GM18505 (cell line): Measurements from ENCODE around the gene ZNF554.
"Not testable (repeated sequence)": the region's sequence is repeated elsewhere in the genome, so short reads cannot be mapped to it uniquely, and the experiment has no call there.

Experiments
- ATAC-seq: cut with Tn5 transposase; IDR thresholded peaks from one replicate; pipeline ENCODE4 v1.9.1; 2021; ENCODE audit not compliant: unreplicated experiment
- POLR2A ChIP-seq: IDR thresholded peaks from 4 replicates; pipeline ENCODE4 v1.6.1; 2011; ENCODE audit warnings: borderline replicate concordance; ENCODE audit not compliant: insufficient read depth, insufficient read length; ENCODE audit errors: extremely low read depth

Gene ZNF554

DNA sequence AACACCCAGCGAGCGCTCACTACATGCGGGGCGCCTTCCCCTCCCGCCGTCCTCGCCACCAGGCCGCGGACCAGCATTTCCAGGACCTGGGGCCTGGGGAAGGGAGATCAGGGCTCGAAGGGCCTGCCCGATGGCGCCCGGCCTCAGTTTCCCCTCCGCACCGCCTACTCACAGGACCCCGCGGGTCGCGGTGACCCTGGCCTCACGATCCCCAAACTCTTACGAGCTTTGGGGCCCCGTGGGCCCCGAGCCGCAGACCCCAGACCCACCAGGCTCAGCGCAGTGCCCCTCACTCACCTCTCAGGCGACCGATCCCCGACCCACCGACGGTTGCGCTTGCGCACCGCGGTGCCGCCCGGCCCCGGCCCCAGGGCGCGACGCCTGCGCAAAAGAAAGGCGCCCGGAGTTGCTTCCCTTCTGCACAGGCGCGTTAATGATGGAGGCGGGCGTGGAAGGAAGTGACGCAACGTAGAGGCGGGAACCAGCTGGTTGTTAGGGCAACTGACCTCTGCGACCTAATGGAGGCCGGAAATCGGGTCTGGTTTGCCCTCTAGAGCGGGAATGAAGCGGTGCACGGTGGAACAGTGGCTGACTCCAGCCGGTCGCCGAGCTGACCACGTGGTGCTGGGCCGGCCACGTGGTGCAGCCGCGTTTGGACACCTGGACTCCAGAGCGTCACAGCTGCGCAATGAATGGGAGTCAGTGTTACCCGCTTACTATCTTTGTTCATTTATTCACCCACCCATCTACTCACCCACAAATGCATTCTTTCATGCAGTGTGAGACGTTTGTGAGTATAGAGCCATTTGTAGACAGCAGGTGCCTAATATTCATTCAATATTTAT, 36.5 kb upstream of the ZNF554 start, which contains the start of gene SGTA:
SGTA (minus strand) TSS at position 338 of the 845 bp plus-strand sequence. CDS start 14,205 bp downstream, outside the sequence.
- TF ChIP-seq POLR2A = peak; percentile 79
- ATAC-seq = peak; percentile 70

DNA sequence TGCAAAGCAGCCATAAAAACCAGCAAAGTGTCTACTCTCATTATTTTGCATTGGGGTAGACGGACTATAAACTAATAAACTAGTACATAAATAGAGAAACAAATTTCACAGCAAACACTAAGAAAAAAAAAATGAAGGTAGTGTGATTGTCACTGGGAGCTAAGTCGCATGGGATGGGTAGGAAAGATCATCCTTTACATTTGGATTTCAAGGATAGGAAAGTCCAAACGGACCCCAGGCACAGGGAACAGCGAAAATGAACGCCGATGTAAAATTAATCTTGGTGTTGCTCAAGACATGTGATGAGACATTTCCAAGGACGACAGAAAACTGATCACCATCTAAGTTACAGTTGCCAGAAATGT, 35.9 kb upstream of the ZNF554 start:
- TF ChIP-seq POLR2A = no peak
- ATAC-seq = no peak

GRCh38 chr19:2785244-2785997, 34.2 kb upstream of the ZNF554 start, which contains the start of gene THOP1:
Gene THOP1 (plus strand): TSS chr19:2785503. CDS start chr19:2785663, 160 bp downstream.
- TF ChIP-seq POLR2A = peak; percentile 91
- peak; percentile 49 for ATAC-seq

DNA sequence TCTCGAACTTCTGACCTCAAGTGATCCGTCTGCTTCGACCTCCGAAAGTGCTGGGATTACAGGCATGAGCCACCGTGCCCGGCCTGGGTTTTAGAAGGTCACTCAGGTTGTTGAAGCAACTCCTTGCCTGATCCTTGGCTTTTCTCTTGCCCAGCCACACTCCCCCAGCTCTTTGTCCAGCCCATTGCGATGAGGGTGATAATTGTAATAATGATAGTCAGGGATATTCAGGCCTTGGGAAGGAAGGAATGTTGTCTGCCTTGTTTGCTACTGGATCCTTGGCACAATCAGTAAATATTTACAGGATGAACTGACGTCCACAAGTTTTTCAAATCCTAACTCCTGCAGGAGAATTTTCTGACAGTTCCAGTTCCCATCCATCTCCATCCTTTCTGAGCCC, 32.6 kb upstream of the ZNF554 start:
- no peak for TF ChIP-seq POLR2A
- no peak for ATAC-seq

DNA sequence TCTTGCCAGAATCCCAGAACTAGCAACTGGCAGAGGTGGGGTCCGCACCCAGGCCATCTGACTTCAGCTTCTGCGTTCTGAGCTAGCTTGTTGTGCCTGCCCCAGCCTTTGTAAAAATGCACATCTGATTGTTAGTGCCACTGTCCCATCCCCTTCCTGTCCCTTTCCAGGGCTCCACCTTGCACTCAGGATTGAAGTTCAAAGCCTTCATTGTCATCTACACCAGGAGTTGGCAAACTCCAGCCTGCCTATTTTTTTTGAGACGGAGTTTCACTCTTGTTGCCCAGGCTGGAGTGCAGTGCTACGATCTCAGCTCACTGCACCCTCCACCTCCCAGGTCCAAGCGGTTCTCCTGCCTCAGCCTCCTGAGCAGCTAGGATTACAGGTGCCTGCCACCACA, 31.4 kb upstream of the ZNF554 start:
- ATAC-seq = no peak
- TF ChIP-seq POLR2A = no peak

DNA sequence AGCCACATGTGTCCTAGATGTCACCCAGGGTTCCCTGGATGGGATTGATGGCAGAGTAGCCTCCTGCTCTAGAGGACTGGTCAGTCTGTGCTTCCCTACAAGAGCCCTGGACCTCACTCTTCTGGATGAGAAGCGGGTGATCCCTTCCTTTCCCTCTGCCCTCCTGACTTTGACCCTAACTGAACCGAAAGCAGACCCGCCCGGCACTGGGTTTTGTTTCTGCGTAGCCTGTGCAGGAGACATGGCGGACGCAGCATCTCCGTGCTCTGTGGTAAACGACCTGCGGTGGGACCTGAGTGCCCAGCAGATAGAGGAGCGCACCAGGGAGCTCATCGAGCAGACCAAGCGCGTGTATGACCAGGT, 29.5 kb upstream of the ZNF554 start:
- TF ChIP-seq POLR2A = no peak

DNA sequence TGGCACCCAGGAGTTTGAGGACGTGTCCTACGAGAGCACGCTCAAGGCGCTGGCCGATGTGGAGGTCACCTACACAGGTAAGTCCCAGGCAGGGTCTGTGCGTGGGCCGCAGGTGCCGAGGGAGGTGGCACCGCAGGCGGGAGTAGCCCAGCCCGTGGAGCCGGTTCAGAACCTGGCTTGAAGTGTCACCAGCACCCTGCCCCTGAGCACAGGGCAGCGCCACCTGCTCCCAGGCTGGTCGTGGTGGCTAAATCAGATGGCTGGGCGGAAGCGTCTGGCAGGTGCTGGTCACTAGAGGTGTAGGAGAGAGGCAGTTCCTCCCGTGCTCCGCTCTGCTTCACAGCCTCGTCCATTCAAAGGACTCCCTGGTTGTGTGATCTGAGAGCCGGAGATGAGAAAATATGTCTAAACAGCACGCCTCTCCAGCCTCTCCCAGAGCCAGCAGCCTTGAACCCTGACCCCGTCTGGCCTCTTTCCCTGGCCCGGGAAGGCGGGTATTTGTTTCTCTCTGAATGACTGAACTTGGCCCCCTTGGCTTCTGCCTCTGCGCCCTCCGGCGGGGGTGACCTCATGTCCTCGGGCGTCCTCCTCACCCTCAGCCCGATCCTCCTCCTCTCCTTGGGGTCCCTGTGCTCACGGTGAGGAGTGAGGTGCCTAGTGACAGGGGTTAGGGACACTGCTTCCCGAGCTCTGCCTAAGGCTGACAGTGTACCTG, 29.0 kb upstream of the ZNF554 start:
- ATAC-seq = no peak
- no peak for TF ChIP-seq POLR2A

More for the DNA sequence above, 29.5 kb upstream of the ZNF554 start:
- no peak for ATAC-seq

GRCh38 chr19:2791440-2791839, 28.2 kb upstream of the ZNF554 start:
- ATAC-seq = no peak
- TF ChIP-seq POLR2A = no peak

- ATAC-seq = no peak
- TF ChIP-seq POLR2A = no peak
Observed at GRCh38 chr19:2791876-2792275, 27.8 kb upstream of the ZNF554 start.

GRCh38 chr19:2792666-2793065, 27.0 kb upstream of the ZNF554 start:
- not testable (repeated sequence) for ATAC-seq

GRCh38 chr19:2793126-2793525, 26.5 kb upstream of the ZNF554 start:
- no peak for ATAC-seq
- no peak for TF ChIP-seq POLR2A

DNA sequence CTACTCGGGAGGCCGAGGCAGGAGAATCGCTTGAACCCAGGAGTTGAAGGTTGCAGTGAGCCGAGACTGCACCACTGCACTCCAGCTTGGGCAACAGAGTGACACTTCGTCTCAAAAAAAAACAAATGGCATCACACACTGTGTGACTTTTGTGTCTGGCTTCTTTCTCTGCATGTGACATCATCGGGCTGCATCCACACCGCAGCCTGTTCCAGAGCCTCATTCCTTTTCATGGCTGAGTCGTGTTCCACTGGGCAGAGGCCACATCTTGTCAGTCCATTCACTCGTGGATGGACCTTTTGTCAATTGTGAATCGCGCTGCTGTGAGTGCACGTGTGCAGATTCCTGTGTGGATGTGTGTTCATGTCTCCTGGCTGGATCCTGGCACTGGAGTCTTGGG, 26.1 kb upstream of the ZNF554 start:
- TF ChIP-seq POLR2A = no peak
- ATAC-seq = no peak
